Astrocyte (in vitro differentiated cells and primary cell): Measurements from ENCODE around the gene MBL2.

Experiments used
- EZH2 ChIP-seq: IDR thresholded peaks from 2 replicates; pipeline ENCODE4 v1.6.1; 2012; ENCODE audit warnings: mild to moderate bottlenecking, low read length, inconsistent platforms; ENCODE audit not compliant: insufficient read depth
- TF ChIP-seq, protein P1 (sequence below): IDR thresholded peaks from 2 replicates; pipeline ENCODE4 v1.5.1; 2011; ENCODE audit warnings: low read depth, mild to moderate bottlenecking, inconsistent platforms, low read length, moderate library complexity; ENCODE audit not compliant: insufficient read depth

DNA sequence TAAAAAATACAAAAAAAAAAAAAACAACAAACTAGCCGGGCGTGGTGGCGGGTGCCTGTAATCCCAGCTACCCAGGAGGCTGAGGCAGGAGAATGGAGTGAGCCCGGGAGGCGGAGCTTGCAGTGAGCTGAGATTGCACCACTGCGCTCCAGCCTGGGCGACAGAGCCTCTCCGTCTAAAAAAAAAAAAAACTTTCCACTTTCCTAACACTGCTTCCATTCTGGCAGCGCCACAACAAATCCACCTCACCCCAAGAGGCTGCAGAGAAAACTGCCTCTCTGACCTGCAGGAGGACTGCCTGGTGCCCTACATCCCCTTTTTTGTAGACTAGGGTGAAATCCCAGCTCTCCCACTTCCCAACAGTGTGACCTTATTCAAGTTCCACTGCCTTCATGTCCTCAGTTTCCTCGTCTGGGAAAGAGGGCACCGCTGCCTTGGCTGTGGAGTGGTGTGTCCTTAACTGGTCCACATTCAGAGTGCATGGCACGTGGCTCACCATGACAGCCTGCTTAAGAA is 2.6 kb upstream of the MBL2 start:
- TF ChIP-seq, protein P1, sequence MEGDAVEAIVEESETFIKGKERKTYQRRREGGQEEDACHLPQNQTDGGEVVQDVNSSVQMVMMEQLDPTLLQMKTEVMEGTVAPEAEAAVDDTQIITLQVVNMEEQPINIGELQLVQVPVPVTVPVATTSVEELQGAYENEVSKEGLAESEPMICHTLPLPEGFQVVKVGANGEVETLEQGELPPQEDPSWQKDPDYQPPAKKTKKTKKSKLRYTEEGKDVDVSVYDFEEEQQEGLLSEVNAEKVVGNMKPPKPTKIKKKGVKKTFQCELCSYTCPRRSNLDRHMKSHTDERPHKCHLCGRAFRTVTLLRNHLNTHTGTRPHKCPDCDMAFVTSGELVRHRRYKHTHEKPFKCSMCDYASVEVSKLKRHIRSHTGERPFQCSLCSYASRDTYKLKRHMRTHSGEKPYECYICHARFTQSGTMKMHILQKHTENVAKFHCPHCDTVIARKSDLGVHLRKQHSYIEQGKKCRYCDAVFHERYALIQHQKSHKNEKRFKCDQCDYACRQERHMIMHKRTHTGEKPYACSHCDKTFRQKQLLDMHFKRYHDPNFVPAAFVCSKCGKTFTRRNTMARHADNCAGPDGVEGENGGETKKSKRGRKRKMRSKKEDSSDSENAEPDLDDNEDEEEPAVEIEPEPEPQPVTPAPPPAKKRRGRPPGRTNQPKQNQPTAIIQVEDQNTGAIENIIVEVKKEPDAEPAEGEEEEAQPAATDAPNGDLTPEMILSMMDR: no peak
- no peak for TF ChIP-seq EZH2
